NCI-H2171 (cell line): Measurements from ENCODE around the gene DLG3.
"Not testable (repeated sequence)": the region's sequence is repeated elsewhere in the genome, so short reads cannot be mapped to it uniquely, and the experiment has no call there.

Experiments
- DNase-seq: peaks from one replicate; lab custom pipeline; 2025; lab: John Stamatoyannopoulos, UW

The DLG3 gene

DNA sequence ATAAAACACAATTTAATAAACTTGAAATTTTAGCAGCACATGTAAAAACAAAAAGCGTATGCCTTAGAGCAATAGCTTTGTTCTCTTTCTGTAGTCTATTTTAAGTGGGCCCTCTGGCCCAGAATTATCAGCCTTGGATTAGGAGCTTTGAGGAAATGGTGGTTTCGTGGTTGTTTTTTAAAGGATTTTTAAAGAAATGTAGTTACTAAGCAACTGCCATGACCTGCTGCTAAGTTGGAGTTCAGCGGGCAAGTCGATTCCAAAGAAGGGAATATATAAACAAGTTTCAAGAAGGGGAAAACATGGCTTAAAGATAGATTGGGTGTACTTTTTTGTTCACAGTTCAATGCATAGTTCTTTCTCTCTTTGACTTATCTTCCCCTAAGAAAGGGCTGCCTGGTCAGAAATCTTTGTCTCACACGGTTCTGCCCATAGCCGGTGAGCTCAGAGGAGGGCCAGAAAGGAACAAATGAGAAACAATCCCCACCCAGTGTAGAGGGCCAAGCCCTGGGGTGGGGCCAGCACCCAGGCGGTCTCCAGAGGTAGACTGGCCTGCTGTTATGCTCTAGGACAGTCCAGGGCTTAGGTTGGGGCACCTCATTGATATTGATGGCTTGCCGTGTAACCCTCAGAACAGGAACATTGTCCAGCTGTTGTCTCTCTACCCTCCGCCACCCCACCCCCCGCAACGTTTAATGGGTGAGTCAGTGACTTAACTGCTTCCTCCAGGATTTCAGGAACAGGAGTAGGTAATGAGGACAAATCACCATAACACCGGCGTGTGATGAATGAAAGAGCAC is 32.5 kb downstream of the DLG3 start:
- no peak for DNase-seq

DNA sequence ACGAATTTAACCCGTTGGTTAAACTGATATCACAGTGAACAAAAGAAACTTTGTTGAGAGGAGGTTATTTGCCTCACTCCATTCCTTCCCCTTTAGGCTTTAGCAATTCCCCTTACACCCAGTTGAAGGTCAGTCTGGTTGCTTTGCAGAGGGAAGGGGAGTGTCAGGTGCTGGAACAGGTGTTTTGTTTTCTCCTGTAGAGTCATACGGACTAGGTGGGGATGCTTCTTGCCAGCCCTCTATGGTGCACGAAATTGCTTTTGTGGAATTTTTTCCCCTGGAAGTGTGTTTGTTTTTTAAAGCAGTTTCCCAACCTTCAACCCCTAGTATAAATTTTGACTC is 33.1 kb downstream of the DLG3 start:
- no peak for DNase-seq

DNA sequence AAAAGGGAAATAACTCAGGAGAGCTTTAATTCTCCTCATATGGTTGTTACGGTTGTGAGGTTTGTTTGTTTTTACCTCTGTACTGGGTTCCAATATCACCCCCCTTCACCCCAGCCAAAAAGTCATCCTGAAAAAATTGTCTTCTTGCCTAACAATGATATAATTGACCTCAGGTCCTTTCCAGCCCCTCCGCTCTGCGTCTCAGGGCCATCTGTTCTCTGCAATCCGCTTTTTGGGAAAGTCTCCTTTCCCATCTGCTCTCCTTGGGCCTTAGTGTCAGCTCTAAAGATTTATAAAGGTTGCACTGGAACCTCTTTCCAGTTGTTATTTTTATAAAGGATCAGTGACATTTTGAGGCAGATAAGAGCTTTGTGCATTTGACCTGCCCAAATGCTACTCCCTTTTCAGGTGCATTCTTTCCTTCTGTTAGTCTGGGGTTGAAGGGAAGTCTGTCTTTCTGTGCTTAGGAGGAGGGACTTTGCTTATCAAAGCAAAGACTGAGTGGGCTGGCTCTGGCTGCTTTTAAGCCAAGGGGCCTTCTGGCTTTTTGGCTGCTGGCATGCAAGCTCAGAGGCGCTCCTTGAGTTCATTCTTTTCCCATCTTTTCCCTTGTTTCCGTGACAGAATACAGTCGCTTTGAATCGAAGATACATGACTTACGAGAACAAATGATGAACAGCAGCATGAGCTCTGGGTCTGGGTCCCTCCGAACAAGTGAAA is 34.1 kb downstream of the DLG3 start:
- DNase-seq, result peak; percentile 16

DNA sequence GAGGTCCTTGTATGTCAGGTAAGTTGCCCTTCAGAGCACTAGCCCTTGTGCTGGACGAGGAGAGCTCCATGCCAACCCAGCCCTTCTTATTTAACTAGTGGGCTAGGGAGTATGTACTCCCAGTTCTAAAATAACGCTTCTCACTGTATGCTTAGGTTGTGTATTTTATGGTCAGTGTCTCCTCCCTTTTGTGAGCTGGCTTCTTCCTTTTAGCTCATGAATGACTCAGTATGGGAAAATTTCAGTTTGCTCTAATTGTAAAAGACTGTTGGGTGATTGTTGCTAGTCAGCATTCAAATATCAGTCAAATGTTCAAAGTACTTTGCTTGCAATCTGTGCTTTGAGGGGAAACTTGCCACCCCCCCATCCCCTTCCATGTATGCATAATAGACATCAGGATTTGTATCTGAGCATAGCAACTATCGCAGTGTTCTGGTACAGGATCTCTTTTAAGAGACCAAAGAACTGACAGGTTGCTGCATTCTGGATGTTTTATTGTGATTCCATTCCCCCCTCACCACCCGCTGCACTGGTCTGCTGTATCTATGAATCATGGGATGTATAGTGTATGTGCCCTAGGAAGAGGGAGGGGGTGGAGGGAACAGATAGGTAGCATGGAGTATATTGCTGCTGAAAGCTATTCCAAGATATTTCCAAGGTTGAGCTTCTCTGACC is 34.7 kb downstream of the DLG3 start:
- no peak for DNase-seq

DNA sequence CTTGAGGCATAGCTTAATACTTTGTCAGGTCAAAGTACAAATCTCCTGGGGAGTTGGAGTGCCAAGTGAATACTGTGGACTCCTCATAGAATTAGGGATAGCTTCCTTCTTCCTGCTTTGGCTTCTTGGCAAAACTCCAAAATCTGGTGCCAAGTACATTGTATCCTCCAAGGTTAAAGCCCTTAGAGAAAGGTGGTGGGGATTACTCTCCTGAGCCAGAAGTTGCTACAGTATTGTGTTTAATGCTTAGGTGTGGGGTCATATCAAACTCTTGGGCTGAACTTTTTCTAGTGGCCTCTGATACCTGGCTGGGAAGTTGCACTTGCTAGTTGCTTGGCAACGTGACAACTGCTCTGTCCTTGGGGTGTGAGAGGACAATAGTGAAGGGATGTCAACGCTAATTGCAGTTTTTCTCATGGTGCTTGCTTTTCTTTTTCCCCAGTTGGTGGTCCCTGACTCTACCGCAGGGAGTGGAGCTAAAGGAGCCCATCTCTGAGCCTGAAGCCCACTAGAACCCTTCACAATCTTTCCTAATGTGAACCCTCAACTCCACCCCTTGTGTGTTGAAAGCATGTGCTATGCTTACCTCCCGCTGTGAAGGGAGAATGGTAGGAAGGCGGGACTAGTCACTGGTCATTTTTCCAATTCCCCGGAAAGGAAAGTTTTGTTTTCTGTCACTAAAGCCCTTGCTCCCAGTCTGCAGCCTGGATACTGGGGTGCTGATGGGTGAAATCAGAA is 35.5 kb downstream of the DLG3 start:
- no peak for DNase-seq

DNA sequence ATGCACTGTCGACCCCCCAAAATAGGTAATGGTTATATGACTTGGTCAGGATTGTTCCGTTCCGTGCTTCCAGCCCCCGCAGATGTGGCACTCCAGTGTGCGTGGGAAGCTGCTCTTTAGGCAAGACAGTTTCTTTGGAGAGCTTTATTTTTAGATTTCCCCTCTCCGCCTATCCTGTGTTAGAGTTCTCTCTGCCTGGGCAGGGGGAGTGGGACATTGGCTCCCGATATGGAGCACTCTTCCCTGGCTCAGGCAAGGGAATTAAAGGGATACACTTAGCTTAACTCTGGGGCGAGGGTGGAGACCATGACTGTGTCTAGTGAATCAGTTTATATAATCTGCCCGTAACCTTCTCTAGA is 36.0 kb downstream of the DLG3 start:
- DNase-seq, result no peak

DNA sequence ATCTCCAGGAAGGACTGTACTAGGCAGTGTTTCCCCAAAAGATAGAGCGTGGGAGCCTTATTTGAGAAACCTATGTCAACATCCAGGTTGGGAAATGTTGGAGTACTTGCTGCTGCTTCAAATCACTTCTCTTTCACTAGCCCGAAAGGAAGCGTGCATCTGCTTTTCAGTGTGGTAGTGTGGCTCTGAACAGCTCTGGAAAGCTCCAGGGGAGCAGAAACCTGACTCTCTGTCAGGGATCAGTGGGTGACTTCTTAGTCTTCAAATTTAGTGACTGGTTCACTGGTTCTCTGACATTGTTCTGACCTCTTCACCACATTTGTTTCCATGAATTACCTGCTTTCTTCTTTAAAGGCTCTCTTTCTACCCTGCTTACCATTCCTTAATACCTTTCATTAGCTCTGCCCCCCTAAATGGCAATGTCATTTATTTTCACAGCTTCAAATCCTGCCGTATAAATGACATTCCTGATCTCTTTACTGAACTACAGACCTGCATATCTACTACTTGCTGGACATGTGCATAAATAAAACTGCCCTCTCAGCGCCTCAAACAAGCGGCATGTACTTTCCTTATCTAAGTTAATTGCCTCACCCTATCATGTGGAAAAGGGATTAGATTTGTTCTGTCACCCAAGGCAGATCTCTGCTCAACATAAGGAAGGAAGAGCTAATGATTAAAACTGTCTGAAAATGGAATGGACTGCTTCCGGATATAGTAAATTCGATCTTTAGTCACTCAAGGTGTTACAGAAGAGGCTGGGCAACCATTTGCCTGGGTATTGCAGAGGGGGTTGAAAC is 37.0 kb downstream of the DLG3 start:
- no peak for DNase-seq

DNA sequence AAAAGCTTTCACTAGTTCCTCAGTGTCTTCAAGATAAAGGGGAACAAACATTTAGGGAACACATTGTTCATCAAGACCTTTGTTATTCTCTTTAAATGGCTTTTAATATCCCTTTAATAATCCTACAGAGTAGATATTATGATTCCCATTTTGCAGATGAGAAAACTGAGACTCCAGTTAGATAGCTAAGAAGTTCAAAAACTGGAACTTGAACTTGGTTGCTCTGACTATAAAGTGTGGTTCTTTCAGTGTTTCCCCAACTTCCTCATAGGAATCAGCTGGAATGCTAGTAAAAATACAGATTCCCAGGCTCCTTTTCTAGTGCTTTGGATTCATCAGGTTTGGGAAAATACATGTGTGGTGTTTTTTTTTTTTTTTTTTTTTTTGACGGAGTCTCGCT is 37.7 kb downstream of the DLG3 start:
- DNase-seq, result no peak

DNA sequence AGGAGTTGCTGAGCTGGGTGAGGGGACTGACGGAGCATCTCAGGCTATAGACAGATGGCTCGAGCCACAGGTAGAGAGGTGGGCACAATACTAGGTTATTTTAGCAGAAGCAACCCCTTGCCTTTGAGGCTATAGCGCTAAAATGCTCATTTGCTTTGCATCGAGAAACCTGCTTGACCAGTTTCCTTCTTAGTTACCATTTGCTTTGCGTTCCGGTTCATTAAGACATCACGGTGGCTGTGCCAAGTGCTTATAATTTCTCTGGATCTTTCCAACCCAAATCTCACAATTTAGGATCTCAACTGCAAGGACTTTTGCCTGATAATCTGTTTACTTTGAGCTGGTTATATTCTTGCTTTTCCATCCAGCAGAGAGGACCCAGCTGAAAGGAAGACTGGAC is 40.8 kb downstream of the DLG3 start:
- no peak for DNase-seq

DNA sequence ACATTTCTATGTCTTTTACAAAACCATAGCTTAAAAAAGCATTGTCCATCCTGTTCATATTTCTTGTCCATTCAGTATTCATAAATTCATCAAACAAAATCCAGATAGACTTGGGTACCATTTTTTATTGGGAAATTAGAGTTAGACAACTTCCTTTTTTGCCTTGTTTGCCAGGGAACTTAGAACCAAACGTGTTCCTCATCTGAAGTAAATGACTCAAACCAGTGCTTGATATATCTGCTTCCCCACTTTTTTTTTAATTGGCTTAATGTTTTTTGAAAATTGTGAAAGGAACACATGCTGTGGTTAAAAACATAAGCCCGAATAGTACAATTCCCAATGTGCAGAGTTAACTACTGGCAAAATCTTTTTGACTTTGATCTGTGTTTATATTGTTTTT is 44.2 kb downstream of the DLG3 start:
- no peak for DNase-seq

DNA sequence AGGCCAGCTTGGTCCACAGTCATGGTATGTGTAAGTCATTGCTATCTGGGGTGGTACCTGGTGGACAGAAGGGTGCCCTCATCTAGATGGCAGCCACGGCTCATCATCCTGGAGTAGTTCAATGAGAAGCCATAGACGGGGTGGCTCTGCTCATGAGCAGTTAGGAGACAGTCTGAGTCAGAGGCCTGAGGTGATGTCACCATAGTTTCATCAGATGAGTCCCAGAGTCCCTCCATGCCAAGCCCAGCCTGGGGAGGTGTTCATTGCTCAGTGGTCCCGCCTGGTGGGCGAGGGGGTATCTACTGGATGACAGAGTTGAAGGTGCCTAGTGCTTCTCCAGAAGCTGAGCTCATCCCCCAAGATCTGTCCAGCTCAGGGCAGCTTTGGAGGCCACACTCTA is 49.8 kb downstream of the DLG3 start:
- DNase-seq, result no peak

DNA sequence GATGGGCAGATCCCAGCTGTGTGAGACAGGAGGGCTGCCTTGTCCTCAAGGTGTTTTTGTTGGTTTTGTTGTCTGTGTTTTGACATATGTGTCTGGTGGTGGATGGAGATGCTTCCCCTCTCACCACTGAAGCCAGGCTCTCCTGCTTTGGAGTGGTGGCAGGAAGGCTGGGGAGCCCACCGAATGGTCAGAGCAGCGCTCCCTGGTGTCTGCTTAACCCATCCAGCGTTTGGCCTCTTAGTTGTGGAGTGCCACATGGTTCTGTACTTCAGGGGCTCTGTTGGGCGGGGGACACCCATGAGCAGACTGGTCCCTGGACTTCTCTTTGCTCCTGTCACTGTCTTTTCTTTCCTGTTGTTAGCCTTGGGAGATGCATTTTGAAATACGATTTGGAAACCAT is 51.9 kb downstream of the DLG3 start:
- no peak for DNase-seq

DNA sequence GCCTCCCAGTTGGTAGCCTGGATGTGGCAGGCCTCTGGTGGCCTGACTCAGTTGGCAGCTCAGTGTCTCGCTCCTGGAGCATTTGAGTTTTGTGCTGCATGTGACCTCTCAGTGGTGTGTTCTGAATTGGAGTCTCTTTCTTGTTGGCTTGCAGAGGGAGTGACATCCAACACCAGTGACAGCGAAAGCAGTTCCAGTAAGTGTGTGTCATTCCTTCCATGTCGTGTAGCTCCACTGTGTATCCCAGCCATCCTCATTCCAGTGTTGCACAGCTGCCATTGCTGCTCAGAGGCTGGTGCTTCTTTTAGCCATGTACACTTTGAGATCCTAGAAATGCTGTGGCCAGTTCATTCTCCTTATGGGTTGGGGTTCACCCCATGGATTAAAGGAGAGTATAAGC is 52.4 kb downstream of the DLG3 start:
- no peak for DNase-seq

DNA sequence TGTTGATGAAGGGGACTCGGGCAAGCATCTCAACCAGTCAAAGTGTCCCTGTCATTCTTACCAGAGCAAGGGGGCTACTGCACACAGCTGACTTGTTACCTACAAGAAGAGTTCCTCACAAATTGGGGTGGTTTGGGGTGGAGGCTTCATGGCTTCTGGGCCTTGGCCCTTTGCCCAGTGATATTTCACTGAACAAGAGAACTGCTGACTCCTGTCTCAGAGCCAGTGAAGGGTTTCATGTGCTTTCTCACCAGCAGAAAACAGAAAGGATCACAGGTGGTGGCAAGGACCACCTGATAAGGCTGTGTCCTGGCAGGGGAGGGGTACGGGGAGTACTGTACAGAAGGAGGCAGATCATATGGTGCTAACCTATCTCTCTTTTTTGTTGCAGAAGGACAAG is 53.5 kb downstream of the DLG3 start:
- DNase-seq, result no peak

DNA sequence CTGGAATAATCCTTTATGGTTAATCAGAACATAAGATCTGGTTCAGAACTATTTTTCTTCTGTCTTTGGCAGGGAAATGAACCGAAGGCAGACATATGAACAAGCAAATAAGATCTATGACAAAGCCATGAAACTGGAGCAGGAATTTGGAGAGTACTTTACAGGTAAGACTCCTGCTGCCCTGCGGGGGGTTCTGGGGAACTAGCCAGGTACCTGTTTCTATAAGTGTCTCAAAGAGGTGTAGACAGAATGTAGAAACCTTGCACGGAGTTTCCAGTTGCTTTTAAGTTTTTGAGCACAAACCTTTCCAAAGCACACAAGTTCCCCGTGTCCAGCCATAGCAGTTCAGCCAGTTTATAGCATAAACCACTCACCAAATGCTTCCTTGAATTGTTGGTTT is 56.2 kb downstream of the DLG3 start:
- no peak for DNase-seq

DNA sequence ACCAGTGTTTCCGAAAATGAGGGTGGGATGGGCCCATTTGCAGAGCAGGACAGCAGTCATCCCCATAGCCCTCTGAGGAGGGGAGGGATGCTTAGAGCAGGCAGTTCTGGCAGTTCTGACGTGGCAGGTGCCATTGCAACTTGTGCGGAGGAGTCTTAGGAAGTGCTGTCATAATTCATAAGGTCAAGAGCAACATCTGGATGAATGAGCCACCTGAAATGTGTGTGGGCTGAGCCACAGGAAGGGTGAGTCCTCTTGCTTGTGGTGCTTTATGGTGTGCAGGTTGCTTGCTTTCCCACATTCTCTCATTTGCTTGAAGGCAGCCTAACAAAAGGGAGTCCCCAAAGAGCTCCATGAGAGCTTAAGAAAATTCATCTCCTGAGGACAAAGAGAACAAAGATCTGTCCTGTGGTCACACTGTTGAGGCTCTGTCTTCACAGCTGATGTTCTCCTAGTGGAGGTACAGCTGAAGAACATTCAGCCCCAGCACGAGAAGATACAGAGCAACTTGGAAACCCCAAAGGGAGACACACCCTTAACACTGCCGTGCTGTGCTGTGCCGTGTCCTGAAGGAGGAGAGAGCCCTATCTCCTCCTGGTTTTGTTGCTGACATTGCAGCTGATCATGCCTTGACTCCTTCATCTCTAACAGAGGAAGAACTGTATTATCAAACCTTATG is 60.3 kb downstream of the DLG3 start:
- DNase-seq, result no peak

DNA sequence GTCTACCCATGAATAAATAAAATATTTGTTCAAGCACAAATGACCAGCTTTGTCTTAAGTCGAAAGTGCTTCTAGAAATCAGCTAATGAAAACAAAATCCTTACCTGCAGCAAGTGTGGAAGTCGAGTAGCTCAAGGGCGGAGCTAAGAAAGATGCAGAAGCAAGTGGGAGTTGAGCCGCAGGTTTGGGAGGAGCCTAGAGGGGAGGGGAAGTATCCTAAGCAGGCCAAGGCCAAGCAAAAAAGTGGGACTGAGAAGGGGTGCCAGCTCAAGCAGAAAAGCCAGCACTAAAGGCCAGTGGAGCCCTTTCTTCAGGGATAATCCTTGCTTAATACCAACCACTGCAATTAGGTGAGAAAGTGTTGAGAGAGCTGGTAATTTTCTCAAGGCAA is 60.8 kb downstream of the DLG3 start:
- DNase-seq, result no peak

DNA sequence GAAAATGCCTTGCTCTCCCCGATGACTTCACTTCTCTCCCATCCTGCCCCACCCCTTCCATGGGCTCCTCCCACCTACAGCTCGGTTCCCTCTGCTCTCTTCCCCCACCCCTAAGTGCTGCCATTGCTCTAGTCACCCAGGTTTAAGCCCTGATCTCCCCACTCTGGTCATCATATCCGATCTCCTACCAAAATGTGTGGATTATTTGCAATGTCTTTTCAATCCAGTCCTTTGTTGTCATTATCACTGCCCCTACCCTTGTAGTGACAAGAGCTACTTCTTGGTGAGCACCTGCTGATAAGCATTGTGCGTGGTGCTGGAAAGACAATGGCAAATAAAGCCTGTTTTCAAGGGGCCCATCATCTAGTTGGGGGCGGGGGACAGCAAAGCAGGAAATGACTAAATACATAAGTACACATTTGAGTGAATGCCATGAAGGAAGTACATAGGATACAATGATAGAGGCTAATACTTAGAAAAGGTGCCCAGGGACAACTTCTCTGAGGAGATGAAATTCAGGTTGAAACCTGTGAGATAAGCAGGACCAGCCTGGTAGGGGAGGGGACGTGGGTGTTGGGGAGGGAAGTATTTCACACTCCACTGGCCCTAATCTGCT is 63.8 kb downstream of the DLG3 start:
- DNase-seq, result no peak

DNA sequence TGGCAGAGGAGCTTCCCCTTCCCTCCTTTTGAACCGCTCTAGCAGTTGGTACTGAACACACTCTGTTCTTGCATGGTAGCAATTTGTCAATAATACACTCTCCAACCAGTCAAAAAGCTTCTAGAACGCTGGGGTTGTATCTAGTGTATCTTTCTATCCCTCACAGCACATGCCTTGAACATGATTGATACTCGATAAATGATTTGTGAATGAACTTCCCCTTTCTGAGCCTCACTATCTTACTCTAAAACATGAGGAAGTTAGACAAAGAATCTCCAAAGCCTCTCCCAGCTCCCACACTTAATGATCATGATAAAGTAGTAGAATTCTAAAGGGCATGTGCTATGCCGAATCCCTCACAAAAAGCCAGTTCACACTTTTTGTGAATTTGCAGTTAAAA is 64.4 kb downstream of the DLG3 start:
- no peak for DNase-seq

DNA sequence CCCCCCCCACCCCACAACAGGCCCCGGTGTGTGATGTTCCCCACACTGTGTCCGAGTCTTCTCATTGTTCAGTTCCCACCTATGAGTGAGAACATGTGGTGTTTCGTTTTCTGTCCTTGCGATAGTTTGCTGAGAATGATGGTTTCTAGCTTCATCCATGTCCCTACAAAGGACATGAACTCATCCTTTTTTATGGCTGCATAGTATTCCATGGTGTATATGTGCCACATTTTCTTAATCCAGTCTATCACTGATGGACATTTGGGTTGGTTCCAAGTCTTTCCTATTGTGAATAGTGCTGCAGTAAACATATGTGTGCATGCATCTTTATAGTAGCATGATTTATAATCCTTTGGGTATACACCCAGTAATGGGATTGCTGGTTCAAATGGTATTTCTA is 70.6 kb downstream of the DLG3 start:
- not testable (repeated sequence) for DNase-seq

DNA sequence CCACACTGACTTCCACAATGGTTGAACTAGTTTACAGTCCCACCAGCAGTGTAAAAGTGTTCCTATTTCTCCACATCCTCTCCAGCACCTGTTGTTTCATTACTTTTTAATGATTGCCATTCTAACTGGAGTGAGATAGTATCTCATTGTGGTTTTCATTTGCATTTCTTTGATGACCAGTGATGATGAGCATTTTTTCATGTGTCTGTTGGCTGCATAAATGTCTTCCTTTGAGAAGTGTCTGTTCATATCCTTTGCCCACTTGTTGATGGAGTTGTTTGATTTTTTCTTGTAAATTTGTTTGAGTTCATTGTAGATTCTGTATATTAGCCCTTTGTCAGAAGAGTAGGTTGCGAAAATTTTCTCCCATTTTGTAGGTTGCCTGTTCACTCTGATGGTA is 71.1 kb downstream of the DLG3 start:
- not testable (repeated sequence) for DNase-seq
